GM19240 (cell line): ENCODE results near the gene RAPGEF1.
"Not testable (repeated sequence)": the region's sequence is repeated elsewhere in the genome, so short reads cannot be mapped to it uniquely, and the experiment has no call there.

Source experiments
- DNase-seq: peaks from one replicate; pipeline ENCODE4 v3.0.0; 2011; ENCODE audit warnings: low spot score; ENCODE audit not compliant: insufficient read length

The RAPGEF1 gene

GRCh38 chr9:131566158-131566557 is 173.7 kb downstream of the RAPGEF1 start:
- no peak for DNase-seq

GRCh38 chr9:131565369-131565768 is 174.5 kb downstream of the RAPGEF1 start:
- DNase-seq: no peak

GRCh38 chr9:131562032-131562959 is 177.6 kb downstream of the RAPGEF1 start:
- DNase-seq: no peak

GRCh38 chr9:131559421-131560000 is 180.4 kb downstream of the RAPGEF1 start:
- no peak for DNase-seq

- no peak for DNase-seq
These were observed 181.9 kb downstream of the RAPGEF1 start for GRCh38 chr9:131557855-131558548.

GRCh38 chr9:131555841-131556673 is 183.8 kb downstream of the RAPGEF1 start:
- DNase-seq: no peak

GRCh38 chr9:131554843-131555351 is 185.0 kb downstream of the RAPGEF1 start:
- DNase-seq: no peak

- DNase-seq: no peak
These were observed 185.6 kb downstream of the RAPGEF1 start for GRCh38 chr9:131554087-131554842.

- no peak for DNase-seq
These were observed 187.8 kb downstream of the RAPGEF1 start for GRCh38 chr9:131552030-131552429.

GRCh38 chr9:131550465-131550864 is 189.4 kb downstream of the RAPGEF1 start:
- DNase-seq: not testable (repeated sequence)

GRCh38 chr9:131549186-131549585 is 190.7 kb downstream of the RAPGEF1 start:
- DNase-seq: not testable (repeated sequence)

GRCh38 chr9:131546336-131547084 is 193.4 kb downstream of the RAPGEF1 start:
- no peak for DNase-seq

- DNase-seq: no peak
These were observed 194.0 kb downstream of the RAPGEF1 start for GRCh38 chr9:131545786-131546335.

- no peak for DNase-seq
These were observed 194.7 kb downstream of the RAPGEF1 start, which contains the start of gene PRRT1B for GRCh38 chr9:131545003-131545785. Gene PRRT1B, plus strand, starts transcription at chr9:131545523. Its CDS starts 93 bp downstream, at chr9:131545616.

GRCh38 chr9:131543141-131543540 is 196.7 kb downstream of the RAPGEF1 start:
- no peak for DNase-seq

- DNase-seq: no peak
These were observed 200.5 kb downstream of the RAPGEF1 start for GRCh38 chr9:131539223-131539923.

GRCh38 chr9:131537946-131538345 is 201.9 kb downstream of the RAPGEF1 start:
- no peak for DNase-seq
